Sciatic nerve (tissue), 2 donors: Measurements from ENCODE around the gene TRIM66. TPM values are rescaled to one million over a fixed set of nuclear protein-coding genes. Genes with fewer than 3 reads are reported as not detected.

ENCODE experiments used
- ATAC-seq: fragments of 200-7000 bp; cut with Tn5 transposase; one replicate; pipeline ENCODE4 v1.9.1; 2020; ENCODE audit warnings: mild to moderate bottlenecking, moderate library complexity
- DNase-seq: peaks from one replicate; pipeline ENCODE4 v3.0.0-alpha.2; 2020; ENCODE audit warnings: low spot score
- intact Hi-C: fragments of 100-400 bp; cut with DNase I; formaldehyde crosslinking; loops from one replicate; pipeline ENCODE4 v1.14.2; 2022
- total RNA-seq: library from RNA; stranded (reverse); fragmentation: NEBNext Ultra II Directional; extraction: Animal tissue kit (Norgen Biotek cat#: 25700); gene quantifications from one replicate; pipeline ENCODE4 v1.2.1, GENCODE V29; 2021
- donor health status: DM: no; HTN: no; CAD: no.
- donor health status: DM: no; HTN: no; CAD: no.

TRIM66 gene
- total RNA-seq, 1 donor from 2014 or later, result 21.1 TPM

DNA sequence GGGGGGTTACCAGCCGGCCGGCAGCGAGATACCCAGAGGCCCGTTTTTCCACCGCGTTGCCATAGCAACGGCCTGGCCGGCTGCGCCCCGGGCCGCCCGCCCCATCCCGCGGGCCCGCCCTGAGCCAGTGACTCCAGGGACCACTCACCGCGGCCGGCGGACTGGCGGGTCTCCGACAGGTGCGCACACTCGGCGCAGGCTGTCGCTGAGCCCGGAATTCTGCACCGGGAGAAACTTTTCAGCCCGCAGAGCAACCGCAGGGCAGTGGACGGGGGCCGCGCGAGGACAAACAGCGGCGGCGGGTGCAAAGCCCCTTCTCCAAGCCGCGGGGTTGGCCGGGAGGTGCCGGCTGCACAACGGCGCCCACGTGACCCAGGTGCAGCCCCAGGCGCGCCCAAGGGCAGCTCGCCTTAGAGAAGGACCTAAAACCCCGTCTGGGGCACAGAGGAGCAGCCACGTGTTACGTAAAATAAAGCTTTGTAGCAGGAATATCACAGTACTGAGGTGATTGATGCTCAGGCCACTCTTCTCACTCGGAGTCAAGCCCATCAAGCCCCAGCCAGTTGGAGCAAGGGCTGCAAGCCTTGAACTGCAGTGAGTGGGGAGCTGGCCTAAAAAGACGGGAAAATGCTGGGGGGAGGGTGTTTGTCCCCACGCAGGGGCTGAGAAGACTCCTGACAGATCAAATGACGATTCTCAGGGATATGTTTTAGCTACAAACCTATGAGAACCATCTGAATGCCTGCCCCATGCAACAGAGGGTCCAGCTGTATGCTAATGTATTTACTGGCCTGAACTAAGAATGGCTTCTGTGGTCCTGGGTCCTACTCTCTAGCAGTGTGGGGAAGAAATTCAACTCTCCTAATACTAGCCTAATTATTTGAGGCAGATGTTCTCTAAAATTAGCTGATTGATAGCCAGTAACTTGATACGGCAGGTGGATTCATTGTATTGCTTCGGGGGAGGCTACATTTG lies 88.2 kb downstream of the TRIM66 start, which contains the start of gene STK33:
Gene STK33 (minus strand): TSS at position 294 of the 975 bp plus-strand sequence. CDS start 119,323 bp downstream, outside the sequence.
- ATAC-seq (peak; percentile 49), DNase-seq (peak; percentile 59)
- intact Hi-C loops, result no loop called here

DNA sequence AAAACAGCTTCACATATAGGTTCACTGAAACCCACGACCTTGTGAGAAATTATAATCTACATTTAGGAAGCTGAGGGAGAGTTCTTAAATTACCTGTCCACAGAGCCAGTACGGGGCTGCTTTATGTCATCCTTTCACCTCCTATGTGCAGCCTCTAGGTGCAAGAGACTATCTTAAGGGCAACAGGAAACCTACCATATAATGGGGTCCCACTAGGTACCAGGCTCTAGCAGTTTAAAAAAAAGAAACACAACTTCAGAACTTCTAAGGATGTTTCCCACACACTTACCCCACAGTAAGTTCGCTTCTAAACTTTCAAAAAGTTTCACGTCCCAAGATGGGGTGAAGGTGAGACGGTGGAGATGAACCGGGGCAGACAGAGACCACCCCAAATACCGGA lies 89.0 kb downstream of the TRIM66 start:
- ATAC-seq (no peak), DNase-seq (no peak)
- intact Hi-C loops, result no loop called here

DNA sequence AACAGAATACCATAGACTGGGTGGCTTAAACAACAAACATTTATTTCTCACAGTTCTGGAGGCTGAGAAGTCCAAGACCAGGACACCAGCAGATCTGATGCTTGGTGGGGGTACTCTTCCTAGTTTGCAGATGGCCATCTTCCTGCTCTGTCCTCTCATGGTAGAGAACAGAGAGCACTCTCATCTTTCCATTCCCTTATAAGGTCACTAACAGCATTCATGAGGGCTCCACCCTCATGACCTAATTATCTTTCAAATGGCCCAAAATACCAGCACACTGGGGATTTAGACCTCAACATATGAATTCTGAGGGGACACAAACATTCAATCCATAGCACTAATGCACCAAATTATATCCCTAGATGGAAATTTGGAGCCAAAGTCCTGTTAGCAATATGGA lies 94.5 kb downstream of the TRIM66 start:
- ATAC-seq, result no peak
- intact Hi-C loops, result no loop called here

DNA sequence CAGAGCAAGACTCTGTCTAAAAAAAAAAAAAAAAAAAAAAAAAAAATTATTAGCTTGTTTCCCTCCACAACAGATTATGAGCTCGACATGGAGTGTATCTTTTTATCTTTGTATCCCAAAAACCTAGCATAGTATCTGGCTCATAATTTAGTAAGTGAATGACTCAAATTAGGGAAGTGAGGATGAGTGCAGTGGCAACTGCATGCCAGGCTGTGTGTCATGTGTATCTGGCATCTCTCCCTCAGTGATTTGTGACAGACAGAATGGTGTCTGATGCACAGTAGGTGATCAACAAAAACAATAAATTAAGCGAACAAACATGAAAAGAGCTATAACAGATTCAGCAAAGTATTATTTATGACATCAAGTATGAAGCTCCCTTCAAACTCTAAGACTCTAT lies 95.7 kb downstream of the TRIM66 start:
- no peak for ATAC-seq
- no peak for DNase-seq
- intact Hi-C loops, result no loop called here

More for the DNA sequence above, 94.5 kb downstream of the TRIM66 start:
- no peak for DNase-seq

DNA sequence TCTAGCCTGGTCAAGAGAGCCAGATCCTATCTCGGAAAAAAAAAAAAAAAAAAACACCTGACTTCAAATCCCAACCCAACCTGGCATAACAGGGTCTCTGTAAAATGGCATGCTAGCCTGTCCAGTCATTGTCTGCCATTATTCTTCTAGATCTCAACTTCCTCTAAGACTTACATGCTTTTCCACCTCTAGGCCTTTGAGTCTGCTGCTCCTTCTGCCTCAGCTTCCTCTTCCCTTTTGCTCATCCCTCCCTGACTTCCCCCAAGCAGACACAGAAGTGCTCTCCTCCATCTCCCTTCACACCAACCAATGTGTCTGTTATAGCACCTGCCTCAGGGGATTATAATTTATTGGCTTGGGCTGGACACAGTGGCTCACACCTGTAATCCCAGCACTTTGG lies 96.3 kb downstream of the TRIM66 start:
- DNase-seq, result no peak
- intact Hi-C loops, result no loop called here
- ATAC-seq, result no peak

DNA sequence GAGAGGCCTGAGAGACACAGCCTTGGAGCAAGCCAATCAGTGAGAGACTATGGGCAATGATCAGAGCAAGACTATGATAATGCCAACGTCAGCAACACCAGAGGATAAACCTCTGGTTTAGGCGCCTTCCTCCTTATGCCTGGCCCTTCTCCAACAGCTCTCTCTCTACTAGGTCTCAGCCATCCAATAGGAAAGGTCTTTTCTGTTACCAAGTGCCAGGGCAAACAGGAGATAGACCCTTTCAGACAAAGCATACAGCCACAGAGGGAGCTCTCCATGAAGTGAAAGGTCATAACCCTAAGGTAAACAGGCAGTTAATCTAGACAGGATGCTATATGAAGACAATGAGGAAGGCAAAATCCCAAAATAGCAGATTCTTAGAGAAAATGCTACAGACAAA lies 98.0 kb downstream of the TRIM66 start:
- no peak for ATAC-seq
- intact Hi-C loops, result no loop called here
- no peak for DNase-seq

DNA sequence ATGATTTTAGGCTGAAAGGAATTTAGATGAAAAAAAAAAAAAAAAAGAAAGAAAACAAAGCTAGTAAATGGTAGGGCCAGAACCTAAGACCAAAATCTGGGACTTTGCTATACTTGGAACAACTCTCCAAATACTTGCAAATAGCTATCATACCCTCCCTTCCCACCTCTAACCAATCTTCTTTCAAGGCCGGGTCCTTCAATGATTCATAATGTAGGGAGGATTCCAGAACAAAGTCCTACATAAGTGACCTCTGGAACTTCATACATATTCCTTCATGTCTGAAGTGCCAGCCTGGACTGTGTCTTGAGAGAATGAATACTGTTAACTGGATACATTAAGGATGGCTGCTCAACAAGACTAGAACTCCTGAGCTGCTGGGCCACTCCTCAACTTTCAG lies 98.4 kb downstream of the TRIM66 start:
- ATAC-seq (no peak), DNase-seq (no peak)
- intact Hi-C loops, result no loop called here

DNA sequence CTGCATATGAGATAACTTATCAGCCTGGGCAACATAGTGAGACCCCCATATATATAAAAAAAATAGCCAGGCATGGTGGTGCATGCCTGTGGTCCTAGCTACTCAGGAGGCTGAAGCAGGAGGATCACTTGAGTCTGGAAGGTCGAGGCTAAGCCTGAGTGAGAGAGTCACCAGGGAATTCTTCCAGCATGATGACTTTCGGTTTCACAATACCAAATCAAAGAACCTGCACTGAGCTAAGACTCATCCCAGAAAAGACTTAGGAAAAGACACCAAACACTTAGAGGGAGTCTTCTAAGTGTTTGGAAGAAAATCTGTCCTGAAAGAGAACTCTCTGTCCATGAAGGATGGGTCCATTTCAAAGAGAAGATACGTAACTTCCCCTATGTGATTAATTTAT lies 101.2 kb downstream of the TRIM66 start:
- intact Hi-C loops, result no loop called here
- ATAC-seq, result no peak
- no peak for DNase-seq

DNA sequence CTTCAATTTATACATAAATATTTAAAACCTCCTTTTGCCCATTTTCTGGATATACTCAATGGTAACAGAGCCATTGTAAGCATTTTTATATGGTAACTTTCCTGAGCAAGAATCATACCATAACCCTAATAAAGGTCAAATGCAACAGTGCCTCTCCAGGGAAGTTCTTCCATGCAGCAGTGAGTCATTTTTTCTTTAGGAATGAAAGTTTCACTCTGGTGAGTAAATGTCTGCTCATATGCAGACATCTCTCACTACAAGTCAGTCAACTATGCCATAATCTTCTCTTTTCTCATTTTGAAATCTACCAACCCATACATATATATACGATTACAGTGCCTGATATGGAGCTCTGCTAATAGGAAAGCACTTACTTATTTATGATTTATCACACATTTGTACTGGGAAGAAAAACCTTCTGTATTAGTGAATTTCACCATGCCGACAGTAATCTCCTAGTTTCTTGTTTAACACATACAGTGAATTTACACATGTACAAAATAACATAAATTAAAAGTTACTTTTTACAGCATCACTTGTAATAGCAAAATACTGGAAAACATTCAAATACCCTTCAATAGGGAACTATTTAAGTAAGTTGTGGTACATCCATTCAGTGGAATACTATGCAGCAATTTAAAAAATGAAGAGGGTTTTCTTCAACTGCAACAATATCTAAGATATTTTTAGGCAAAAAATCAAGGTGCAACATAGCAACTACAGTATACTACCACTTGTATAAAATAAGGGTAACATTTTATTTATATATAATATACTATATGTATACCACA lies 104.5 kb downstream of the TRIM66 start:
- no peak for ATAC-seq
- DNase-seq, result no peak
- intact Hi-C loops, result no loop called here

DNA sequence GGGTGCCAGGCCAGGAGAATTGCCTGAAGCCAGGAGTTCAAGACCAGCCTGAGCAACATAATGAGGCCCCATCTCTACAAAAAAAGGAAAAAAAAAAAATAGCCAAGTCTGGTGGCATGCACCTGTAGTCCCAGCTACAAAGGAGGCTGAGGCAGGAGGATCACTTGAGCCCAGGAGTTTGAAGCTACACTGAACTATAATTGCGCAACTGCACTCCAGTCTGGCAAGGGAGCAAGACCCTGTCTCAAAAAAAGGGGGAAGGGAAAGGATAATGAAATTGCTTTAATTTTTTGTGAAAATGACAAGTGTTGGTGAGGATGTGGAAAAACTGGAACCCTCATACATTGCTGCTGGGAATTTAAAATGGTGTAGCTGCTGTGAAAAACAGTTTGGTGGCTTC lies 107.7 kb downstream of the TRIM66 start:
- intact Hi-C loops, result no loop called here
- DNase-seq (no peak), ATAC-seq (no peak)

DNA sequence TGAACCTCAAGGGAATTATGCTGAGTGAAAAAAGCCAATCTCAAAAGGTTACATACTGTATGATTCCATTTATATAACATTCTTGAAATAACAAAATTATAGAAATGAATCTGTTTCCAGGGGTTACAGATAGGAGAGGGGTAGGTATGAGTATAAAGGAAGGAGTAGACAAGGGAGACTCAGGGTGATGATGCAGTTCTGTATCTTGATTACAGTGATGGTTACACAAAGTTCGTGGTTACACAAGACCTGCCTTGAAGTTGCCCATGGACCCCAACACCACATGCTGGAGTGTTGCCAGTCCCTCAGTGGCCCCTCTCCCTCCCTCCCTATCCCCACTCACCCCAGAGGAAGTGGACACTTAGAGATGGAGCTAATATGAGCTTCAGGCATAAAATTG lies 108.7 kb downstream of the TRIM66 start:
- intact Hi-C loops, result no loop called here
- ATAC-seq, result no peak
- no peak for DNase-seq

DNA sequence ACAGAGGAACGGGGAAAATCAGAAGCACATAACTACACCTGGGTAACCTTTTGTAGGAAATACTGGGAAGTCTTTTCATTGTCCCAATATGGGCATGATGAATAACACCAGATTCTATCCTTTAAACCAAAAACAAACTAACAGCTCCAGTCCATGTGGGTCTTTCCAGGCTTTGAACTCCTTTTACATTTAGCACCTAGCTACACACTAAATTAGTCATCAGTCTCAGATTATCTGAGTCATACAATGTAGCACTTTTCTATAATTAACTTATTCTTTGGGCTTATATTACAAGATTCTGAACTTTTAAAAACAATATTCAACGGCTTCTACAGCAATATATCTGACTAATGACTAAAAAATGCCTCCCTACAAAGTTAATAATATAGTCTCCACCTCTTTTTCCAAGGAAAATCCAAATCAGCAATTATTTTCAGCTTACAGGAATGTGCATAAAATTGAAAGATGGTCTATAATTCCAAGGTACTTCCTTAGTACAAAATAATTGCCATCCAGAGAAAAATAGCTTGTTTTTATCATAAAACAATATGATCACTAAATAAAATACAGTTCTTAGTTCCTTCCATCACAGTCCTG lies 114.8 kb downstream of the TRIM66 start:
- intact Hi-C loops, result loop anchor here (10.0 kb wide), 1 partner anchor 343 kb away; no protein-coding TSS in a partner anchor
- ATAC-seq, result no peak

DNA sequence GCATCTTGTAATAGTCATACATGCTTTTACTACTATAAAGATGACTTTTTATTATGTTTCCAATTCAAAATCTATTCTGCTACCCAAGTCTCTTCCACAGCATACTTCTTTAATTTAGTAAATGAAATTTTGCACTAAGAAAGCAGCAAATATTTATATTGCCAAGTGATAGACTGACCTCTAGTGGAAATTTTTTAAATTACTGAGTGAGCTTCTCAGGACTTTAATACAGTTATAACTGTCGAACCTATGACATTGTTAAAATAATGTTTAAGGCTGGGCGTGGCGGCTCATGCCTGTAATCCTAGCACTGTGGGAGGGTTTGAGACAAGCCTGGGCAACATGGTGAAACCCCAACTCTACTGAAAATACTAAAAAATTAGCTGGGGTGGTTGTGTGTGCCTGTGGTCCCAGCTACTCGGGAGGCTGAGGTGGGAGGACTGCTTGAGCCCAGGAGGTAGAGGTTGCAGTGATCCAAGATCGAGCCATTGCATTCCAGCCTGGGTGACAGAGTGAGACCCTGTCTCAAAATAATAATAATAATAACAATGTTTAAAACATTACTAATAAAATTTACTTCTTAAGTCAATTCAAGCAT lies 115.8 kb downstream of the TRIM66 start:
- ATAC-seq (peak; percentile 42), DNase-seq (no peak)
- intact Hi-C loops, result loop anchor here (10.0 kb wide), 1 partner anchor 342 kb away; no protein-coding TSS in a partner anchor

More for the DNA sequence above, 114.8 kb downstream of the TRIM66 start:
- DNase-seq, result no peak

DNA sequence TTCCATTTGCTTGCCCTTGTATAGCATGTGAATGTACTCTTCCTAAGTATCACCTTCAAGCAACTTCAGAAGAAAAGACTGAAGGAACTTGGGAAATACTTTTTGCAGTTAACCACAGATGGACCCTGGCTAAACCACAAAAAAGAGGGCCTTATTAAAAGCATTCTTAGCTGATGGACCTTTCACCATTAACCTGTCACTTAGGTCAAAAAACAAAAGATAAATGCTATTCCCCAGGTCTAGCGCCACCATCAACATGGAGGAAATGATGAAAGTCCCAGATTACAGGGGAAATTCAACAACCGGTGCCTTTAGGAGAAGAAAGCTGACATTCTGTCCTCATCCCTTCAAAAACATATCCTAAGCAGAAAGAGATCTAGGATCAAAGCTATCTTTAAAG lies 117.9 kb downstream of the TRIM66 start:
- DNase-seq (no peak), ATAC-seq (no peak)
- intact Hi-C loops, result loop anchor here (10.0 kb wide), 1 partner anchor 340 kb away; no protein-coding TSS in a partner anchor

Other genes with a start within 250 kb of the TRIM66 start
- gene STK33, start 88.4 kb downstream of the TRIM66 start, total RNA-seq, result 3.1 TPM
- 710 TPM for gene RPL27A, start 127 bp upstream of the TRIM66 start, total RNA-seq
- 14.7 TPM for gene AKIP1, start 228.5 kb upstream of the TRIM66 start, total RNA-seq